Measurements from ENCODE around the gene ONECUT2. TPM values are rescaled to one million over a fixed set of nuclear protein-coding genes. Genes with fewer than 3 reads are reported as not detected.

Gene ONECUT2
- total and polyA plus RNA-seq, 2 experiments from 2014 or later = 0.82 to 1.7 TPM

- no peak for TF ChIP-seq REST (IDR thresholded peaks at IDR 0.05; ENCODE audit: unreplicated experiment)
- no peak for TF ChIP-seq CTCF (conservative IDR thresholded peaks at IDR 0.05; ENCODE audit: low read depth in 2 of 2)
Observed at GRCh38 chr18:57539702-57540101, 104.5 kb downstream of the ONECUT2 start (continued).

Other genes with a start within 250 kb of the ONECUT2 start
- gene ST8SIA3, start 82.8 kb upstream of the ONECUT2 start, total RNA-seq (2014; rRNA removed; shearing (Covaris generic)) = 2.2 and 2.9 TPM in 2 replicates
- 1.2 and 1.3 TPM in 2 replicates for gene ST8SIA3, start 82.8 kb upstream of the ONECUT2 start, polyA plus RNA-seq (2016; fragmentation: Nextera tagmentation; extraction: Ambion mirVana)
- gene FECH, start 151.3 kb downstream of the ONECUT2 start, total RNA-seq (2014; rRNA removed; shearing (Covaris generic)) = 23.5 and 35.5 TPM in 2 replicates
- 5.8 and 6.1 TPM in 2 replicates for gene FECH, start 151.3 kb downstream of the ONECUT2 start, polyA plus RNA-seq (2016; fragmentation: Nextera tagmentation; extraction: Ambion mirVana)
- gene NARS1, start 186.5 kb downstream of the ONECUT2 start, total RNA-seq (2014; rRNA removed; shearing (Covaris generic)) = 225 and 233 TPM in 2 replicates
- 273 and 280 TPM in 2 replicates for gene NARS1, start 186.5 kb downstream of the ONECUT2 start, polyA plus RNA-seq (2016; fragmentation: Nextera tagmentation; extraction: Ambion mirVana)